SK-N-DZ (cell line): Measurements from ENCODE around the gene ERP44. TPM values are rescaled to one million over a fixed set of nuclear protein-coding genes. Genes with fewer than 3 reads are reported as not detected.
"Not testable (repeated sequence)": the region's sequence is repeated elsewhere in the genome, so short reads cannot be mapped to it uniquely, and the experiment has no call there.

Experiments used
- DNase-seq: peaks from one replicate; pipeline ENCODE4 v3.0.0-alpha.2; 2015; ENCODE audit warnings: low spot score
- polyA plus RNA-seq, 2 experiments: library from polyadenylated mRNA; depleted of rRNA; stranded (reverse); fragments of >200 nt; gene quantifications; 2 replicates each; pipeline ENCODE4 v1.2.3, GENCODE V29; 2014

Gene ERP44
- polyA plus RNA-seq (2014; cell fraction: cytosol; rRNA removed) = 10.3 and 12.1 TPM in 2 replicates
- polyA plus RNA-seq (2014; cell fraction: nucleus; rRNA removed) = 7.6 and 8.3 TPM in 2 replicates

GRCh38 chr9:100098887-100099721, at the start of gene ERP44, which contains the start of gene INVS:
ERP44 (minus strand) TSS chr9:100099000; CDS start chr9:100098840, 160 bp downstream.
INVS (plus strand) TSS chr9:100099243; CDS start chr9:100104522, 5,279 bp downstream.
- DNase-seq = peak; percentile 98

GRCh38 chr9:100145976-100146375, 47.2 kb upstream of the ERP44 start:
- DNase-seq = not testable (repeated sequence)

GRCh38 chr9:100145167-100145934, 46.6 kb upstream of the ERP44 start:
- DNase-seq = not testable (repeated sequence)

GRCh38 chr9:100141862-100142261, 43.1 kb upstream of the ERP44 start:
- DNase-seq = not testable (repeated sequence)

- DNase-seq = not testable (repeated sequence)
Measured at GRCh38 chr9:100140303-100140702, 41.5 kb upstream of the ERP44 start.

- not testable (repeated sequence) for DNase-seq
Measured at GRCh38 chr9:100136799-100137198, 38.0 kb upstream of the ERP44 start.

GRCh38 chr9:100134731-100135130, 35.9 kb upstream of the ERP44 start:
- no peak for DNase-seq

GRCh38 chr9:100131875-100132430, 33.2 kb upstream of the ERP44 start:
- no peak for DNase-seq

- no peak for DNase-seq
Measured at GRCh38 chr9:100131216-100131615, 32.4 kb upstream of the ERP44 start.

GRCh38 chr9:100129772-100130171, 31.0 kb upstream of the ERP44 start:
- no peak for DNase-seq

GRCh38 chr9:100126423-100126822, 27.6 kb upstream of the ERP44 start:
- DNase-seq = no peak

- no peak for DNase-seq
Measured at GRCh38 chr9:100125910-100126309, 27.1 kb upstream of the ERP44 start.

GRCh38 chr9:100125236-100125635, 26.4 kb upstream of the ERP44 start:
- DNase-seq = no peak

- no peak for DNase-seq
Measured at GRCh38 chr9:100120286-100120685, 21.5 kb upstream of the ERP44 start.

GRCh38 chr9:100117316-100117715, 18.5 kb upstream of the ERP44 start:
- no peak for DNase-seq

GRCh38 chr9:100112677-100113336, 14.0 kb upstream of the ERP44 start:
- DNase-seq = no peak

- no peak for DNase-seq
Measured at GRCh38 chr9:100111235-100111634, 12.4 kb upstream of the ERP44 start.

GRCh38 chr9:100108559-100108958, 9.8 kb upstream of the ERP44 start:
- no peak for DNase-seq

- DNase-seq = no peak
Measured at GRCh38 chr9:100106616-100107015, 7.8 kb upstream of the ERP44 start.

GRCh38 chr9:100105861-100106260, 7.1 kb upstream of the ERP44 start:
- no peak for DNase-seq

- no peak for DNase-seq
Measured at GRCh38 chr9:100104314-100104713, 5.5 kb upstream of the ERP44 start.
